Caco-2 (cell line): ENCODE results near the gene TP63. TPM values are rescaled to one million over a fixed set of nuclear protein-coding genes. Genes with fewer than 3 reads are reported as not detected.
A peak's percentile ranks its signal among the peaks of the same experiment; 100 is the strongest.
"Not testable (repeated sequence)": the region's sequence is repeated elsewhere in the genome, so short reads cannot be mapped to it uniquely, and the experiment has no call there.

Experiments used
- BruUV-seq: library from RNA; stranded (reverse); fragments of 400-500 nt; replicated peaks from 2 replicates; lab custom pipeline; 2021; lab: Mats Ljungman, UMichigan
- CTCF ChIA-PET: fragments of 300-600 bp; sonication (Branson Sonifier 250); formaldehyde crosslinking; loops from one replicate; lab custom pipeline; 2022; ENCODE audit warnings: antibody characterized with exemption; lab: Charles Lee
- POLR2A ChIA-PET: fragments of 300-600 bp; sonication (Branson Sonifier 250); formaldehyde crosslinking; loops from one replicate; lab custom pipeline; 2022; ENCODE audit warnings: antibody characterized with exemption; lab: Charles Lee
- DNase-seq, 2 experiments: peaks; one replicate each; pipeline versions ENCODE4 v3.0.0 to v3.0.0-alpha.2; 2020 to 2022
- H3K27me3 ChIP-seq: replicated peaks from 2 replicates; pipeline ENCODE4 v1.6.0; 2011; ENCODE audit warnings: low read length; ENCODE audit not compliant: control insufficient read depth, insufficient read depth
- H3K36me3 ChIP-seq: 2 replicates; pipeline ENCODE4 v1.5.1; 2011; ENCODE audit warnings: low read length; ENCODE audit not compliant: control insufficient read depth, insufficient read depth
- H3K4me1 ChIP-seq: fragments of 250-450 bp; sonication (Bioruptor Pico); 2 replicates; pipeline ENCODE4 v1.5.1; 2020; ENCODE audit warnings: mild to moderate bottlenecking
- H3K4me3 ChIP-seq: 2 replicates; pipeline ENCODE4 v1.5.1; 2011; ENCODE audit warnings: low read depth, mild to moderate bottlenecking, control low read depth, low read length
- H3K9me3 ChIP-seq: fragments of 250-450 bp; sonication (Bioruptor Pico); 2 replicates; pipeline ENCODE4 v1.5.1; 2020; ENCODE audit warnings: mild to moderate bottlenecking, moderate library complexity
- H3K27ac Mint-ChIP-seq: one replicate; pipeline ENCODE4 v1.8.0; 2022; ENCODE audit warnings: mixed read lengths; ENCODE audit not compliant: unreplicated experiment
- H3K27me3 Mint-ChIP-seq: one replicate; pipeline ENCODE4 v1.8.0; 2022; ENCODE audit warnings: mixed read lengths; ENCODE audit not compliant: insufficient read depth, unreplicated experiment
- H3K36me3 Mint-ChIP-seq: one replicate; pipeline ENCODE4 v1.8.0; 2022; ENCODE audit warnings: mild to moderate bottlenecking, mixed read lengths; ENCODE audit not compliant: insufficient read depth, unreplicated experiment
- H3K4me1 Mint-ChIP-seq: one replicate; pipeline ENCODE4 v1.8.0; 2022; ENCODE audit warnings: low read depth, mixed read lengths; ENCODE audit not compliant: unreplicated experiment
- H3K4me3 Mint-ChIP-seq: one replicate; pipeline ENCODE4 v1.8.0; 2022; ENCODE audit warnings: mild to moderate bottlenecking, moderate library complexity, mixed read lengths; ENCODE audit not compliant: unreplicated experiment
- H3K9me3 Mint-ChIP-seq: one replicate; pipeline ENCODE4 v1.8.0; 2022; ENCODE audit warnings: mixed read lengths; ENCODE audit not compliant: unreplicated experiment
- CTCF ChIP-seq, 2 experiments: fragments of 200-600 bp in 1 of 2; IDR thresholded peaks; 1 replicate in 1 of 2; 2 replicates in 1 of 2; pipeline versions ENCODE4 v1.5.1 to v1.8.0; 2011 to 2022; ENCODE audit warnings: antibody characterized with exemption in 1 of 2, control low read depth in 1 of 2, inconsistent platforms in 1 of 2, low read depth in 1 of 2, low read length in 1 of 2, mild to moderate bottlenecking in 1 of 2, moderate library complexity in 1 of 2; ENCODE audit not compliant: insufficient read depth in 1 of 2, severe bottlenecking in 1 of 2, unreplicated experiment in 1 of 2
- intact Hi-C: fragments of 100-400 bp; cut with micrococcal nuclease; formaldehyde crosslinking; loops from one replicate; pipeline ENCODE4 v1.10.0; 2022; ENCODE audit not compliant: unreplicated experiment
- total RNA-seq: library from RNA; stranded (reverse); gene quantifications from 2 replicates; pipeline ENCODE4 v1.2.3, GENCODE V29; 2022

The TP63 gene
- total RNA-seq, 1 experiment from 2014 or later, result 1.2 TPM

DNA sequence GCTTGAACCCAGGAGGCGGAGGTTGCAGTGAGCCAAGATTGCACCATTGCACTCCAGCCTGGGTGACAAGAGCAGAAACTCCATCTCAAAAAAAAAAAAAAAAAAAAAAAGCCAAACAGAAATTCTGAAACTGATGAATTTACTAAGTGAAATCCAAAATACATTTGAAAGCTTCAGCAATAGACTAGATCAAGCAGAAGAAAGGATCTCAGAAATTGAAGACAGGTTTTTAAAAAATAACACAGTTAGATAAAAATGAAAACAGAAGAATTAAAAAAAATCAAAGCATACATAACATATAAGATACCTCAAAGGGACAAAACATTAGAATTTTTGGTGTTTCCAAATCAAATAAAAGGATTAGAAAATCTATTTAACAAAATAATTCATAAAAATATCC is 114.4 kb downstream of the TP63 start:
- Mint-ChIP-seq H3K9me3 (peaks cover 18% of the 10 kb centered on the region), H3K4me3 (no peak overlapping the region), H3K36me3 (no peaks in the 10 kb centered on the region), H3K4me1 (no peaks in the 10 kb centered on the region), H3K27ac (no peak overlapping the region), H3K27me3 (no peaks in the 10 kb centered on the region)
- CTCF ChIA-PET, result no interaction called here
- no peak overlapping the region for H3K4me3 ChIP-seq
- intact Hi-C loops, result no loop called here
- no peak for DNase-seq
- H3K9me3 ChIP-seq, result peaks cover 17% of the 10 kb centered on the region
- BruUV-seq, result no TSS peak
- TF ChIP-seq CTCF (IDR thresholded peaks at IDR 0.05; ENCODE audit: insufficient read depth in 1 of 2, low read depth in 1 of 2, low read length in 1 of 2, severe bottlenecking in 1 of 2, unreplicated experiment in 1 of 2), result no peak
- POLR2A ChIA-PET, result no interaction called here
- H3K36me3 ChIP-seq, result no peaks in the 10 kb centered on the region
- no peaks in the 10 kb centered on the region for H3K27me3 ChIP-seq
- no peaks in the 10 kb centered on the region for H3K4me1 ChIP-seq

DNA sequence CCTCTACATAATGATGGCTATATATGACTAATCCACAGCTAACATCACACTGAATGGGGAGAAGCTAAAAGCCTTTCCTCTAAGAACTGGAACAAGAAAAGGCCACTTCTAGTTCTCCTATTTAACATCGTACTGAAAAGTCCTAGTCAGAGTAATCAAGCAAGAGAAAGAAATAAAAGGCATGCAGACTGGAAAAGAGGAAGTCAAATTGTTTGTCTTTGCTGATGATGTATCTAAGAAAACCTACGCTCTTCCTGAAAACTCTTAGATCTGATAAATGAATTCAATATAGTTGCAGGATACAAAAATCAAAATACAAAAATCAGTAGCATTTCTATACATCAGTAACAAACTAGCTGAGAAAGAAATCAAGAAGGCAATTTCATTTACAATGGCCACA is 116.9 kb downstream of the TP63 start:
- H3K9me3 Mint-ChIP-seq, result peaks cover 18% of the 10 kb centered on the region
- POLR2A ChIA-PET, result no interaction called here
- H3K4me3 Mint-ChIP-seq, result no peak overlapping the region
- no peak overlapping the region for H3K4me3 ChIP-seq
- peaks cover 17% of the 10 kb centered on the region for H3K9me3 ChIP-seq
- CTCF ChIA-PET, result no interaction called here
- no TSS peak for BruUV-seq
- H3K36me3 ChIP-seq, result no peaks in the 10 kb centered on the region
- no peaks in the 10 kb centered on the region for H3K36me3 Mint-ChIP-seq
- no peak for TF ChIP-seq CTCF (IDR thresholded peaks at IDR 0.05; ENCODE audit: insufficient read depth in 1 of 2, low read depth in 1 of 2, low read length in 1 of 2, severe bottlenecking in 1 of 2, unreplicated experiment in 1 of 2)
- no peak overlapping the region for H3K27ac Mint-ChIP-seq
- DNase-seq, result no peak
- H3K27me3 Mint-ChIP-seq, result no peaks in the 10 kb centered on the region
- no peaks in the 10 kb centered on the region for H3K4me1 ChIP-seq
- H3K27me3 ChIP-seq, result no peaks in the 10 kb centered on the region
- intact Hi-C loops, result no loop called here
- H3K4me1 Mint-ChIP-seq, result no peaks in the 10 kb centered on the region

DNA sequence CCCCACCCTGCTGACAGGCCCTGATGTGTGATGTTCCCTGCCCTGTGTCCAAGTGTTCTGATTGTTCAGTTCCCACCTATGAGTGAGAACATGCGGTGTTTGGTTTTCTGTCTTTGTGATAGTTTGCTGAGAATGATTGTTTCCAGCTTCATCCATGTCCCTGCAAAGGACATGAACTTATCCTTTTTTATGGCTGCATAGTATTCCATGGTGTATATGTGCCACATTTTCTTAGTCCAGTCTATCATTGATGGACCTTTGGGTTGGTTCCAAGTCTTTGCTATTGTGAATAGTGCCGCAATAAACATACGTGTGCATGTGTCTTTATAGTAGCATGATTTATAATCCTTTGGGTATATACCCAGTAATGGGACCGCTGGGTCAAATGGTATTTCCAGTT is 119.8 kb downstream of the TP63 start:
- H3K4me3 ChIP-seq, POLR2A ChIA-PET, H3K36me3 ChIP-seq, CTCF ChIA-PET, H3K4me1 ChIP-seq, H3K9me3 ChIP-seq, H3K27ac Mint-ChIP-seq, H3K4me1 Mint-ChIP-seq, H3K27me3 ChIP-seq, DNase-seq, BruUV-seq, H3K4me3 Mint-ChIP-seq, H3K36me3 Mint-ChIP-seq, H3K27me3 Mint-ChIP-seq: not testable (repeated sequence)
- H3K9me3 Mint-ChIP-seq, result peaks cover 16% of the 10 kb centered on the region
- intact Hi-C loops, result loop anchor here (10.0 kb wide), 1 partner anchor 194 kb away; no protein-coding TSS in a partner anchor

GRCh38 chr3:189754356-189754755 is 123.2 kb downstream of the TP63 start:
- intact Hi-C loops, result loop anchor here (10.0 kb wide), 1 partner anchor 190 kb away; no protein-coding TSS in a partner anchor
- no TSS peak for BruUV-seq
- Mint-ChIP-seq H3K27ac (peak overlapping the region; percentile 25), H3K4me3 (no peak overlapping the region), H3K9me3 (no peaks in the 10 kb centered on the region), H3K4me1 (peaks cover 7% of the 10 kb centered on the region), H3K36me3 (no peaks in the 10 kb centered on the region), H3K27me3 (no peaks in the 10 kb centered on the region)
- Histone ChIP-seq H3K4me3 (no peak overlapping the region), H3K4me1 (peaks cover 9% of the 10 kb centered on the region; the same call in 1 of the 2 replicates), H3K9me3 (0 out of 2 replicates have a peak, but pooled peaks cover under 1% of the 10 kb centered on the region), H3K36me3 (no peaks in the 10 kb centered on the region), H3K27me3 (no peaks in the 10 kb centered on the region)
- DNase-seq, result no peak
- no peak for TF ChIP-seq CTCF (IDR thresholded peaks at IDR 0.05; ENCODE audit: insufficient read depth in 1 of 2, low read depth in 1 of 2, low read length in 1 of 2, severe bottlenecking in 1 of 2, unreplicated experiment in 1 of 2)
- ChIA-PET POLR2A (no interaction called here), CTCF (no interaction called here)
